ENCODE data around the gene SMIM29. TPM values are rescaled to one million over a fixed set of nuclear protein-coding genes. Genes with fewer than 3 reads are reported as not detected.

The SMIM29 gene
- total and polyA plus RNA-seq, 2 experiments from 2014 or later, result 5.0 to 15.9 TPM

GRCh38 chr6:34239500-34239825 lies 9.3 kb downstream of the SMIM29 start (continued):
- TF ChIP-seq JUNB (IDR thresholded peaks at IDR 0.05; ENCODE audit: unreplicated experiment) (no peak), NANOG (IDR thresholded peaks at IDR 0.05; ENCODE audit: borderline replicate concordance) (no peak), POLR2AphosphoS5 (IDR thresholded peaks at IDR 0.05; ENCODE audit: low read depth) (no peak), EZH2 (IDR thresholded peaks at IDR 0.05; ENCODE audit: low read depth, unreplicated experiment) (no peak), REST (IDR thresholded peaks at IDR 0.05; ENCODE audit: unreplicated experiment) (no peak), STAT1 (IDR thresholded peaks at IDR 0.05; ENCODE audit: unreplicated experiment) (no peak)

- H3K4me1 Mint-ChIP-seq, result peaks cover 57% of the 10 kb centered on the region
- H3K4me1 ChIP-seq (ENCODE audit: insufficient read depth), result peaks cover 60% of the 10 kb centered on the region
- DNase-seq (ENCODE audit: low spot score) (no peak), ATAC-seq (no peak)
- peaks cover 54% of the 10 kb centered on the region for H3K27me3 Mint-ChIP-seq (ENCODE audit: insufficient read depth, low read depth, poor library complexity)
- peaks cover 57% of the 10 kb centered on the region for H3K36me3 Mint-ChIP-seq (ENCODE audit: low read depth)
- peak overlapping the region; percentile 73 for H3K4me3 ChIP-seq
- H3K4me2 ChIP-seq, result peak overlapping the region; percentile 92
- peaks cover 59% of the 10 kb centered on the region for H4K20me1 ChIP-seq (replicated peaks; ENCODE audit: insufficient read depth)
- H3K27me3 ChIP-seq (ENCODE audit: insufficient read depth), result no peaks in the 10 kb centered on the region
- H3K9me2 ChIP-seq (ENCODE audit: insufficient read depth), result no peaks in the 10 kb centered on the region
- H2AFZ ChIP-seq, result no peak overlapping the region
- H3K4me3 Mint-ChIP-seq, result peak overlapping the region; percentile 98
- H3K27ac Mint-ChIP-seq, result peak overlapping the region; percentile 98
- H3K79me2 ChIP-seq (replicated peaks; ENCODE audit: insufficient read depth), result peaks cover 71% of the 10 kb centered on the region
- peak overlapping the region; percentile 97 for H3K27ac ChIP-seq (ENCODE audit: low read depth)
- peaks cover 49% of the 10 kb centered on the region for H3K36me3 ChIP-seq (ENCODE audit: insufficient read depth)
- peaks cover 7% of the 10 kb centered on the region; the same call in 2 of the 3 replicates for H3K9me3 Mint-ChIP-seq
- H3F3A ChIP-seq (replicated peaks; ENCODE audit: low read depth), result peaks cover 74% of the 10 kb centered on the region
- TF ChIP-seq CTCF (conservative IDR thresholded peaks at IDR 0.05; ENCODE audit: low read depth in 2 of 2), result no peak
Observed at GRCh38 chr6:34238585-34239499, 10.0 kb downstream of the SMIM29 start.

Data from GM23338 (cell line).